ENCODE data around the gene KLHDC8A. TPM values are rescaled to one million over a fixed set of nuclear protein-coding genes. Genes with fewer than 3 reads are reported as not detected.
"Not testable (repeated sequence)": the region's sequence is repeated elsewhere in the genome, so short reads cannot be mapped to it uniquely, and the experiment has no call there.

The KLHDC8A gene
- total RNA-seq, 1 donor from 2014 or later = 46.7 TPM

- H3K9me3 Mint-ChIP-seq = no peaks in the 10 kb centered on the region
- no peak for TF ChIP-seq CTCF (conservative IDR thresholded peaks at IDR 0.05)
- H3K4me1 Mint-ChIP-seq = peaks cover 82% of the 10 kb centered on the region
- no peak for DNase-seq (ENCODE audit: low read depth, low spot score)
- H3K27me3 Mint-ChIP-seq (ENCODE audit: low read depth) = no peaks in the 10 kb centered on the region
- peak overlapping the region; percentile 65 for H3K4me3 Mint-ChIP-seq
- H3K36me3 Mint-ChIP-seq (ENCODE audit: low read depth) = peaks cover 5% of the 10 kb centered on the region
- peak overlapping the region; percentile 95 for H3K27ac Mint-ChIP-seq (ENCODE audit: unreplicated experiment)
These were observed 58.3 kb downstream of the KLHDC8A start for GRCh38 chr1:205298191-205298994.

GRCh38 chr1:205297546-205298177 lies 59.1 kb downstream of the KLHDC8A start:
- peak overlapping the region; percentile 65 for H3K4me3 Mint-ChIP-seq
- peaks cover 88% of the 10 kb centered on the region for H3K4me1 Mint-ChIP-seq

GRCh38 chr1:205296154-205296553 lies 60.6 kb downstream of the KLHDC8A start:
- no peak for DNase-seq (ENCODE audit: low read depth, low spot score)
- H3K4me1 Mint-ChIP-seq = peaks cover 78% of the 10 kb centered on the region
- peak overlapping the region; percentile 11 for H3K4me3 Mint-ChIP-seq
- H3K27ac Mint-ChIP-seq (ENCODE audit: unreplicated experiment) = peak overlapping the region; percentile 96
- H3K36me3 Mint-ChIP-seq (ENCODE audit: low read depth) = no peaks in the 10 kb centered on the region
- TF ChIP-seq CTCF (conservative IDR thresholded peaks at IDR 0.05) = no peak
- no peaks in the 10 kb centered on the region for H3K27me3 Mint-ChIP-seq (ENCODE audit: low read depth)
- H3K9me3 Mint-ChIP-seq = no peaks in the 10 kb centered on the region

More at GRCh38 chr1:205297546-205298177, 59.1 kb downstream of the KLHDC8A start:
- H3K27me3 Mint-ChIP-seq (ENCODE audit: low read depth); H3K27ac Mint-ChIP-seq (ENCODE audit: unreplicated experiment); H3K9me3 Mint-ChIP-seq; H3K36me3 Mint-ChIP-seq (ENCODE audit: low read depth); DNase-seq (ENCODE audit: low read depth, low spot score): not testable (repeated sequence)

DNA sequence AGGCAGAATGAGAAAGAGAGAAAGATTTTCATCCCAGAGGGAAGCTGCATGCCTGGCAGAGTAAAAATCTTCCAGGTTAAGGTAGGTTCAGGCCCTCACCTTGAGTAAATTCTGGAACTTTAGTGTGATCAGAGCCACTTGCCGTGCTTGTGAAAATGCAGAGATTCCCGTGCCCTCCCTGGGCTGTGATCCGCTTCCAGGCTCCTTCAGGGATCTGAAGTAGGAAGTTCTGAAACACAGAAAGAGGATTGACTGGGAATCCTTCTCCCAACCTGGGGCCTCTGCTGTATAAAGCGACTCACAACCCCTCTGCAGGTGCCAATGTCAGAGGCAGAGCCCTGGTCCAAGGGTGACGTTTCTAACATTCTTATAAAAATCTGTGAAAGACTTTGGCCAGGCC lies 61.8 kb downstream of the KLHDC8A start:
- H3K4me3 Mint-ChIP-seq = peak overlapping the region; percentile 68
- no peaks in the 10 kb centered on the region for H3K9me3 Mint-ChIP-seq
- no peaks in the 10 kb centered on the region for H3K27me3 Mint-ChIP-seq (ENCODE audit: low read depth)
- TF ChIP-seq CTCF (conservative IDR thresholded peaks at IDR 0.05) = no peak
- H3K36me3 Mint-ChIP-seq (ENCODE audit: low read depth) = no peaks in the 10 kb centered on the region
- peak overlapping the region; percentile 93 for H3K27ac Mint-ChIP-seq (ENCODE audit: unreplicated experiment)
- H3K4me1 Mint-ChIP-seq = peaks cover 66% of the 10 kb centered on the region
- DNase-seq (ENCODE audit: low read depth, low spot score) = no peak

DNA sequence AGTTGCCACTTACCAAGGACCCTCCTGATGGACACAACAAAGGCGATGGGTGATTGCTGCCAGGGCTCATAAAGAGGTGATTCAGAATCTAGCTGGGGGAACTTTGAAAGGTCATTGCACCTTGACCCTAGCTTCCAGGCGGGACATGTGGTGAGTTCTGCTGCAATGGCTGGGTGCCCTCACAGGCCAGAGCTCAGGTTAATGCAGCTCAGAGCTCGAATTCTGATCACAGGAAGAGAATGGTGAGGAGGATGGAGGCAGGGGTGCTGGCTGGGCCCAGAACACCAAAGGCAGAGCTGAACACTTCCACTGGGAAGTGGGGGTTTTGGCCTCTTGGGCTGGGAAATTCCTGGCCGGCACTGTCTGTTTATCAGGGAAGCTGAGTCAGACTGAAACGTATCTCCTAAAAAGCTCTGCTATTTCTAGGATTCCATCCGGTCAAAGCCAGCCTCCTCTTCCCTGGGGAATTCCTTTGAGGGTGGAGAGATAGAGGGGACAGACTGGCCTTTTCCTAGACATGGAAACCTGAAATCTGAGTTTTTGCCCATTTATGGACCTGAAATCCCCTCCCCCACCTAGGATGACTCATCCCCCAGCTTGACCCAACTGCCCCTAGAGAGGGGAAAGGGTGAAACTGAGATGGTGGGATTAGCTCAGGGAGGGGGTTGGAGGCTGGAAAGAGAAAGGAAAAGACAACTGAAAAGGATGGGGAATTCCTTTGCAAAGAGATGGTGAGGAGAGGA lies 62.4 kb downstream of the KLHDC8A start:
- Mint-ChIP-seq H3K36me3 (ENCODE audit: low read depth) (no peaks in the 10 kb centered on the region), H3K9me3 (no peaks in the 10 kb centered on the region), H3K27ac (ENCODE audit: unreplicated experiment) (peak overlapping the region; percentile 93), H3K4me3 (peak overlapping the region; percentile 68), H3K27me3 (ENCODE audit: low read depth) (no peaks in the 10 kb centered on the region), H3K4me1 (peaks cover 61% of the 10 kb centered on the region)
- no peak for DNase-seq (ENCODE audit: low read depth, low spot score)
- TF ChIP-seq CTCF (conservative IDR thresholded peaks at IDR 0.05) = no peak

All from neural crest cell (in vitro differentiated cells).